Neural cell (in vitro differentiated cells): ENCODE results near the gene PTPRN2. TPM values are rescaled to one million over a fixed set of nuclear protein-coding genes. Genes with fewer than 3 reads are reported as not detected.

Experiments
- H2AFZ ChIP-seq: fragments of 200-600, 300-800 bp; sonication (generic), shearing (Covaris generic); 2 replicates; pipeline ENCODE4 v1.6.0; 2014; ENCODE audit warnings: low read depth, mild to moderate bottlenecking, antibody characterized with exemption, low read length, moderate library complexity
- H3F3A ChIP-seq: fragments of 200-600 bp; shearing (Covaris generic); 2 replicates; pipeline ENCODE4 v1.6.1; 2016; ENCODE audit warnings: mild to moderate bottlenecking, moderate library complexity, mixed read lengths, antibody characterized with exemption, low read length; ENCODE audit not compliant: insufficient read depth, poor library complexity, severe bottlenecking
- H3K27ac ChIP-seq: fragments of 200-600, 300-800 bp; sonication (generic), shearing (Covaris generic); 2 replicates; pipeline ENCODE4 v1.5.1; 2014; ENCODE audit warnings: mild to moderate bottlenecking, low read length, moderate library complexity
- H3K27me3 ChIP-seq: fragments of 300-800, 200-600 bp; sonication (generic), shearing (Covaris generic); 2 replicates; pipeline ENCODE4 v1.6.0; 2014; ENCODE audit warnings: mild to moderate bottlenecking, low read depth, low read length, moderate library complexity; ENCODE audit not compliant: insufficient read depth
- H3K36me3 ChIP-seq: fragments of 300-800, 200-600 bp; sonication (generic), shearing (Covaris generic); 2 replicates; pipeline ENCODE4 v1.5.1; 2014; ENCODE audit warnings: mild to moderate bottlenecking, antibody characterized with exemption, low read length, moderate library complexity; ENCODE audit not compliant: insufficient read depth
- H3K4me2 ChIP-seq: fragments of 300-800, 200-600 bp; sonication (generic), shearing (Covaris generic); 2 replicates; pipeline ENCODE4 v1.6.0; 2014; ENCODE audit warnings: mild to moderate bottlenecking, low read length
- H3K4me3 ChIP-seq: fragments of 300-800, 200-600 bp; sonication (generic), shearing (Covaris generic); 2 replicates; pipeline ENCODE4 v1.5.1; 2014; ENCODE audit warnings: mild to moderate bottlenecking, low read length, moderate library complexity
- H3K79me2 ChIP-seq: fragments of 200-600 bp; shearing (Covaris generic); replicated peaks from 2 replicates; pipeline ENCODE4 v1.6.0; 2014; ENCODE audit warnings: mild to moderate bottlenecking, low read length, moderate library complexity; ENCODE audit not compliant: insufficient read depth
- H3K9ac ChIP-seq: fragments of 300-800, 200-600 bp; sonication (generic), shearing (Covaris generic); 2 replicates; pipeline ENCODE4 v1.6.1; 2016; ENCODE audit warnings: mild to moderate bottlenecking, low read length, mixed read lengths
- H3K9me2 ChIP-seq: fragments of 200-600 bp; shearing (Covaris generic); 2 replicates; pipeline ENCODE4 v1.6.1; 2016; ENCODE audit warnings: mild to moderate bottlenecking, low read length, mixed read lengths; ENCODE audit not compliant: insufficient read depth
- H3K9me3 ChIP-seq: fragments of 200-600, 300-800 bp; sonication (generic), shearing (Covaris generic); 2 replicates; pipeline ENCODE4 v1.6.1; 2016; ENCODE audit warnings: mild to moderate bottlenecking, mixed run types, low read length, moderate library complexity, mixed read lengths
- H4K20me1 ChIP-seq: fragments of 200-600 bp; shearing (Covaris generic); 2 replicates; pipeline ENCODE4 v1.6.1; 2016; ENCODE audit warnings: mild to moderate bottlenecking, mixed run types; ENCODE audit not compliant: insufficient read depth
- EP300 ChIP-seq: fragments of 450-650 bp; conservative IDR thresholded peaks from 2 replicates; pipeline ENCODE4 v1.6.1; 2014; ENCODE audit warnings: antibody characterized with exemption, mild to moderate bottlenecking, moderate library complexity; ENCODE audit not compliant: poor library complexity, severe bottlenecking
- EZH2 ChIP-seq: fragments of 200-600, 300-800 bp; shearing (Covaris generic), sonication (generic); IDR thresholded peaks from 2 replicates; pipeline ENCODE4 v1.6.1; 2014; ENCODE audit warnings: antibody characterized with exemption, low read length, borderline replicate concordance, mild to moderate bottlenecking; ENCODE audit not compliant: insufficient read depth, poor library complexity, severe bottlenecking
- MXI1 ChIP-seq: fragments of 450-650 bp; conservative IDR thresholded peaks from 2 replicates; pipeline ENCODE4 v1.6.1; 2014; ENCODE audit warnings: antibody characterized with exemption, mild to moderate bottlenecking; ENCODE audit not compliant: poor library complexity, severe bottlenecking
- POLR2AphosphoS5 ChIP-seq: IDR thresholded peaks from 2 replicates; pipeline ENCODE4 v1.6.1; 2012
- RAD21 ChIP-seq: fragments of 450-650 bp; conservative IDR thresholded peaks from 2 replicates; pipeline ENCODE4 v1.6.1; 2014; ENCODE audit warnings: antibody characterized with exemption, mild to moderate bottlenecking, moderate library complexity
- SMC3 ChIP-seq: fragments of 450-650 bp; conservative IDR thresholded peaks from 2 replicates; pipeline ENCODE4 v1.6.1; 2014; ENCODE audit warnings: antibody characterized with exemption, mild to moderate bottlenecking, moderate library complexity; ENCODE audit not compliant: poor library complexity
- TAF1 ChIP-seq: IDR thresholded peaks from 2 replicates; pipeline ENCODE4 v1.6.1; 2012; ENCODE audit warnings: low read depth
- polyA plus RNA-seq: library from polyadenylated mRNA; depleted of rRNA; stranded (reverse); fragments of >200 nt; gene quantifications from 2 replicates; pipeline ENCODE4 v1.2.3, GENCODE V29; 2014
- TF ChIP-seq, protein P1 (sequence below): fragments of 450-650 bp; IDR thresholded peaks from 2 replicates; pipeline ENCODE4 v1.5.1; 2014; ENCODE audit warnings: antibody characterized with exemption, mild to moderate bottlenecking, moderate library complexity; ENCODE audit not compliant: poor library complexity, severe bottlenecking
- TF ChIP-seq, protein P2 (sequence below): IDR thresholded peaks from 2 replicates; pipeline ENCODE4 v1.6.1; 2012; ENCODE audit warnings: borderline replicate concordance

Gene PTPRN2
- polyA plus RNA-seq, 1 donor from 2014 or later = 31.0 TPM

DNA sequence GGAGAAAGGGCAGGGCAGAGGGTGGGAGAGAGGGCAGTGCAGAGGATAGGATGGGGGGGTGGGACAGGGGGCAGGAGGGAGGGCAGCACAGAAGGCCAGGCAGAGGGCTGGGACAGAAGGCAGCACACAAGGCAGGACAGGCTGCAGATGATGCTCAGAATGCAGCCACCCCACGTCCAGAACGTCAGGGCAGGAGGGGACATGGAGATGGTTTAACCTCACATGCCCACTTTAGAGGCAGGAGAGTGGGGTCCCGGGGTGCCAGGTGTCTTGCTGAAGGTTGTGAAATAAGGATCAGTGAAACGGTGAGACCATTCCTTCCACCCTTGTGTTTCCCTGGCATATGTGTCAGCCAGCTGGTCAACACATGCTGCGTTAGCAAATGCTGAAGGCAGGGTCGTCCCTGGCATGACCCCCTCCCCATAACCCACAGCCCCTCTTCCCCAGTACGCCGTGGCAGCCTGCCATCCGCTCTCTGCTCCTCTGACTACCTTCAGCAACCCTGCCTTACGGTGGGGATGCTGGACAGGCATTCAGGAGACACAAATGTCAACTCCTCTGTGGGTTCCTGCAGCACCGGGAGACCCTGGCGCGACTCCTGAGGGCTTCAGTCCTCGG lies 658.7 kb downstream of the PTPRN2 start:
- H3K9ac ChIP-seq = no peak overlapping the region
- TF ChIP-seq, protein P1, sequence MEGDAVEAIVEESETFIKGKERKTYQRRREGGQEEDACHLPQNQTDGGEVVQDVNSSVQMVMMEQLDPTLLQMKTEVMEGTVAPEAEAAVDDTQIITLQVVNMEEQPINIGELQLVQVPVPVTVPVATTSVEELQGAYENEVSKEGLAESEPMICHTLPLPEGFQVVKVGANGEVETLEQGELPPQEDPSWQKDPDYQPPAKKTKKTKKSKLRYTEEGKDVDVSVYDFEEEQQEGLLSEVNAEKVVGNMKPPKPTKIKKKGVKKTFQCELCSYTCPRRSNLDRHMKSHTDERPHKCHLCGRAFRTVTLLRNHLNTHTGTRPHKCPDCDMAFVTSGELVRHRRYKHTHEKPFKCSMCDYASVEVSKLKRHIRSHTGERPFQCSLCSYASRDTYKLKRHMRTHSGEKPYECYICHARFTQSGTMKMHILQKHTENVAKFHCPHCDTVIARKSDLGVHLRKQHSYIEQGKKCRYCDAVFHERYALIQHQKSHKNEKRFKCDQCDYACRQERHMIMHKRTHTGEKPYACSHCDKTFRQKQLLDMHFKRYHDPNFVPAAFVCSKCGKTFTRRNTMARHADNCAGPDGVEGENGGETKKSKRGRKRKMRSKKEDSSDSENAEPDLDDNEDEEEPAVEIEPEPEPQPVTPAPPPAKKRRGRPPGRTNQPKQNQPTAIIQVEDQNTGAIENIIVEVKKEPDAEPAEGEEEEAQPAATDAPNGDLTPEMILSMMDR = no peak
- TF ChIP-seq RAD21 = no peak
- no peak for TF ChIP-seq TAF1
- TF ChIP-seq EZH2 = no peak
- no peak for TF ChIP-seq POLR2AphosphoS5
- TF ChIP-seq EP300 = no peak
- no peak for TF ChIP-seq MXI1
- TF ChIP-seq, protein P2, sequence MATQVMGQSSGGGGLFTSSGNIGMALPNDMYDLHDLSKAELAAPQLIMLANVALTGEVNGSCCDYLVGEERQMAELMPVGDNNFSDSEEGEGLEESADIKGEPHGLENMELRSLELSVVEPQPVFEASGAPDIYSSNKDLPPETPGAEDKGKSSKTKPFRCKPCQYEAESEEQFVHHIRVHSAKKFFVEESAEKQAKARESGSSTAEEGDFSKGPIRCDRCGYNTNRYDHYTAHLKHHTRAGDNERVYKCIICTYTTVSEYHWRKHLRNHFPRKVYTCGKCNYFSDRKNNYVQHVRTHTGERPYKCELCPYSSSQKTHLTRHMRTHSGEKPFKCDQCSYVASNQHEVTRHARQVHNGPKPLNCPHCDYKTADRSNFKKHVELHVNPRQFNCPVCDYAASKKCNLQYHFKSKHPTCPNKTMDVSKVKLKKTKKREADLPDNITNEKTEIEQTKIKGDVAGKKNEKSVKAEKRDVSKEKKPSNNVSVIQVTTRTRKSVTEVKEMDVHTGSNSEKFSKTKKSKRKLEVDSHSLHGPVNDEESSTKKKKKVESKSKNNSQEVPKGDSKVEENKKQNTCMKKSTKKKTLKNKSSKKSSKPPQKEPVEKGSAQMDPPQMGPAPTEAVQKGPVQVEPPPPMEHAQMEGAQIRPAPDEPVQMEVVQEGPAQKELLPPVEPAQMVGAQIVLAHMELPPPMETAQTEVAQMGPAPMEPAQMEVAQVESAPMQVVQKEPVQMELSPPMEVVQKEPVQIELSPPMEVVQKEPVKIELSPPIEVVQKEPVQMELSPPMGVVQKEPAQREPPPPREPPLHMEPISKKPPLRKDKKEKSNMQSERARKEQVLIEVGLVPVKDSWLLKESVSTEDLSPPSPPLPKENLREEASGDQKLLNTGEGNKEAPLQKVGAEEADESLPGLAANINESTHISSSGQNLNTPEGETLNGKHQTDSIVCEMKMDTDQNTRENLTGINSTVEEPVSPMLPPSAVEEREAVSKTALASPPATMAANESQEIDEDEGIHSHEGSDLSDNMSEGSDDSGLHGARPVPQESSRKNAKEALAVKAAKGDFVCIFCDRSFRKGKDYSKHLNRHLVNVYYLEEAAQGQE = no peak
- no peak for TF ChIP-seq SMC3
- no peak overlapping the region for H2AFZ ChIP-seq
- no peaks in the 10 kb centered on the region for H3K9me2 ChIP-seq
- H4K20me1 ChIP-seq = no peaks in the 10 kb centered on the region
- H3K36me3 ChIP-seq = no peaks in the 10 kb centered on the region
- no peak overlapping the region for H3K4me3 ChIP-seq
- no peaks in the 10 kb centered on the region for H3K9me3 ChIP-seq
- H3K79me2 ChIP-seq = no peaks in the 10 kb centered on the region
- H3K4me2 ChIP-seq = no peak overlapping the region
- H3F3A ChIP-seq = no peaks in the 10 kb centered on the region
- no peak overlapping the region for H3K27ac ChIP-seq
- H3K27me3 ChIP-seq = no peaks in the 10 kb centered on the region

DNA sequence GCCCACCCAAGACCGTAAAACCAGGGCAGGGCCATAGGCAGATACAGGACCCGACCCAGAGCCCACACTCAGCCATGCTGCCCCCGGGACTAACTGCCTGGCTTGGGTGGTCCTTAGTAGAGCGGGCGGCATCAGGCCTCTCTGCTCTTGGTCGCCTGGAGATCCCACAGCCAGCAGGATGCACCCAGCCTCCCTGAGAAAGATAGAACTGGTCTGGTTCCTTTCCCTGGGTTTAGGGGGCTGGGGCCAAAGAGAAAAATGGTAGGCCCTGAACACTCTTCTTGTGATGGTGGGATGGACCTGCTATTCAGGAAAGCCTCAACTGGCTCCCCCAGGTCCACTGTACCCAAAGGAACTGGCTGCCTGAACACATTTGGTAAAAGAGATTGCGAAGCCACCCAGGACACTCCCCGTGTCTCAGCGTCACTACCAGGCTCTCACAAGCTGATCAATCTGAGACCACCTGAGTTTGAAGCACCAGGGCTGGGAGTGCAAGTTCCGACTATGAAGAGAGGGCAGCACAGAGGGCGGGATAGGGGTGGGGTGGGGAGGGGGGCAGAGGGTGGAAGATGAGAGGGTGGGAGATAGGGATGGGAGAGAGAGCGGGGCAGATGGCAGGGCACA lies 659.3 kb downstream of the PTPRN2 start:
- Histone ChIP-seq H3K27me3 (no peaks in the 10 kb centered on the region), H3K4me2 (no peak overlapping the region), H3K9me2 (no peaks in the 10 kb centered on the region), H3K36me3 (no peaks in the 10 kb centered on the region), H3K79me2 (no peaks in the 10 kb centered on the region), H4K20me1 (no peaks in the 10 kb centered on the region), H2AFZ (no peak overlapping the region), H3K9me3 (no peaks in the 10 kb centered on the region), H3K9ac (no peak overlapping the region), H3F3A (no peaks in the 10 kb centered on the region), H3K27ac (no peak overlapping the region), H3K4me3 (no peak overlapping the region)
- TF ChIP-seq SMC3 (no peak), EP300 (no peak), TAF1 (no peak), EZH2 (no peak), RAD21 (no peak), MXI1 (no peak), POLR2AphosphoS5 (no peak)
- TF ChIP-seq, protein P2 = no peak
- TF ChIP-seq, protein P1 = no peak
